ENCODE measurements around the gene MRPS23. TPM values are rescaled to one million over a fixed set of nuclear protein-coding genes. Genes with fewer than 3 reads are reported as not detected.

The MRPS23 gene
- 10 to 100 TPM; 60.3 to 68.4 (median 63.6) TPM for polyA plus RNA-seq (ENCODE audit: insufficient read length in 3 of 3)

GRCh38 chr17:57849874-57850754 lies at the start of gene MRPS23:
TSS of gene MRPS23 (minus strand) at chr17:57850044. CDS start at chr17:57850010, 34 bp downstream.
- peak; percentile 88 to 97 (median 94) for DNase-seq (ENCODE audit: low read depth in 3 of 3, low spot score in 2 of 3)

- DNase-seq (ENCODE audit: low read depth in 3 of 3, low spot score in 2 of 3) = no peak
Observed at GRCh38 chr17:57899391-57899790, 49.5 kb upstream of the MRPS23 start.

DNA sequence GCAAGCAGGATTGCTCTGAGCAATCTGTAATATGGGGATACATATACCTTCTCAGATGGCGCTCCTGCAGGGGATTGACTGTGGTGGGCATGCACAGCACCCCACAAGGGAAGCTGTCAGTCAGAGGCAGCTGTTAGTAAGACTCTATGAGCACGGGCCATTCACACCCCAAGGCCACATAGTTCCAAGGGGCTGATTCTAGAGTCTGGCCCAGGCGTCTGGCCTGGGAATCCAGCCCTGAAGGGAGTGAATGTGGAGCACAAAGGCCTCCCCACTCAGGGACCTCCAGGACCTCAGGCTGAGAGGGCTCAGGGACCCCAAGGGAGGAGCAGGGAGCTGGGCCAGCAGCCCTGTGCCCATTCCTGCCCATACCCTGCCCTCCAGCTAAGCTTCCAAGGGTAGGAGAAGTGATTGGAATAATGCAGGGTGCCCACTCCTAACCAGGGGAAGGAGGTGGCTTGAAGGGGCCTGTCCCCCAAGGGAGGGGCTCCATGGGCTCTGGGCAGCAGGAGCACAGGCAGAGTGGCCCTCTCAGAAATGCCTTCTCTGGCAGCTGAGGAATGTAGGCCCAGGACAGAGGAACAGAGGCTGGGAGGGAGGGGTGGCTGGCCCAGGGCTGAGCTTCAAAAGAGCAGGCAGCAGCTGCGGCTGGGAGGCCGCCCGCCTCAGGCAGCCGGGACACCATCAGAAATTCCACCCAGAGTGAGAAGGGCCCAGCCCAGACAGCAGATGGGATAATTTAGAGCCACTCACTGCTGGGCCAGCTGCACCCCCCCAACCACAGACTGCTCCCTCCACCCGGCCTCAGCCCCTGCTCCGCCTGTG lies 48.9 kb upstream of the MRPS23 start:
- DNase-seq (ENCODE audit: low read depth in 3 of 3, low spot score in 2 of 3) = no peak

DNA sequence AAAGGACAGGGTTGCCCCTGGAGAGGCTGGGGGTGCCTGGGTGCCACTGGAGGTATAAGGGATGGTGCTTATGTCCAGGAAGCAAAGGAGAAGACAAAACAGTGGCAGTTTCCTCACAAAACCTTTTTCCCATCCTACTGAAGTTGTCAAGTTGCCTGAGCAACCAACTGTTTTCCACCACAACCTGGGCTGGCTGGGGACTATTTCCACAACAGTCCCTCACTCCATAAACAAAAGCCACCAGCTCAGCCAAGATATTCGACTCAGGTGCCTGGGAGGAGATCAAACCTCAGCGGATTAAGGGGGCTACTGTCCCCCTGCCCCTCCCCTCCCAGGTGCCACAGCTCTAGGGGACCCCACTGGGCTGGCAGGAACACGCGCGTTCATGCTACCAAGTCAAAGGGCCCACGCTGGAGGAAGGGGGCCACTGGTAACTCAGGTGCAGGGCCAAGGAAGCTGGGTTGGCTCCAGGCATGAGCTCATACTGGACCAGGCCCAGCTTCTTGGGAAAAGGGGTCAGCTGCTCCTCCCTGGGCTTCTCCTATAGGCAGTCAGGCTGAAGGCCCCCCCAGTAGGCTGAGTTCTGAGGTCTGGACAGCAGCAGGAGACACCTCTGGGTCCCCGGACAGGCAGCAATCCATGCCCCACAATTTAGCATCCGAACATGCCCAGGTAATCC lies 45.7 kb upstream of the MRPS23 start:
- no peak for DNase-seq (ENCODE audit: low read depth in 3 of 3, low spot score in 2 of 3)

GRCh38 chr17:57894848-57895247 lies 45.0 kb upstream of the MRPS23 start:
- no peak for DNase-seq (ENCODE audit: low read depth in 3 of 3, low spot score in 2 of 3)

GRCh38 chr17:57892820-57893595 lies 43.2 kb upstream of the MRPS23 start:
- DNase-seq (ENCODE audit: low read depth in 3 of 3, low spot score in 2 of 3) = peak in 2 of 3 donors; percentile 64 to 66

DNA sequence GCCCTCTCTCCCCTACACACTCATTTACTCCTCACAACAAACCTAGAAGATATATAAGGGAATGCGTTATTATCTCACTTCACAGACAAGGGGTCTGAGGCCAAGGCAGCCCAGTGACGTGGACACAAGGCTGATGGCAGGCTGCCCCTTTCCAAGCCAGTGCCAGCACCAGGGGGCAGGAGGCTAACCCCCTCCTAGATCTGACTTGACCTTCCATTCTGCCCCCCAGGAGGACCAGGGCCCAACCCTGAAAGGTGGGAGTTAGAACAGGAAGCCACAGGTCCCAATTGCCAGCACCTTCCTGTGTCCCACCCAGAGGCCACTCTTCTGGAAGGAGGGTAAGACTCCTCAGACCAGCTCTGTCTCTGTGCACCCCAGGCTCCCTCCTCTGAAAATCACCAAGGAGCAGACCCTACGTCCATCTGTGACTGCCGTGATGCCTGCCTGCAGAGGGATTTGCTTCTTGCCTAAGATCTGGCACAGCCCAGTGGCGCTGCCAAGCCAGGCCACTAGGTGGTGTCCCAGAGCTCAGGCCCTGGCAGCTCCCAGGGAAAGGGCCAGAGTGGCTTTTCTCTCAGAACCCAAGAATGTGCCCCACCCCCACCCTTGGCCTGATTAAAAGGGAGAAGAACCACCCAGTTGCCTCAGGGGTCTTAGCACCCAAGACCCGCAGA lies 42.4 kb upstream of the MRPS23 start:
- peak in 2 of 3 donors; percentile 78 to 84 for DNase-seq (ENCODE audit: low read depth in 3 of 3, low spot score in 2 of 3)

DNA sequence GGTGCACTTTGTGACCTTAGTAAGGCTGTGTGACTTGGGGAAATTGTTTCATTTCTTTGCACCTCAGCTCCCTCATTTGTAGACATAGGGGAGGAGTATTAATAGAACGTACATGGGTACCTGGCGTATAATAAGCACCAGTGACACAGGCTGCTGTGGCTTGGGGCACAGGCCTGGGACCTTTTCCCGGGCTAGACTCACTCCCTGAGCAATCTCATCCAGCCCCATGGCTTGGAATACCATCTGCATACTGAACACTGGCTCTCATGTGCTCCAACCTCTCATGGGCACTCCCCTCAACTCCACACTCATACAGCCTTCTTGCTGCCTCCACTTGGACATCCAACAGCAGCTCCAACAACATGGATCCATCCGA lies 41.0 kb upstream of the MRPS23 start:
- DNase-seq (ENCODE audit: low read depth in 3 of 3, low spot score in 2 of 3) = no peak

GRCh38 chr17:57889892-57890856 lies 40.3 kb upstream of the MRPS23 start:
- no peak for DNase-seq (ENCODE audit: low read depth in 3 of 3, low spot score in 2 of 3)

DNA sequence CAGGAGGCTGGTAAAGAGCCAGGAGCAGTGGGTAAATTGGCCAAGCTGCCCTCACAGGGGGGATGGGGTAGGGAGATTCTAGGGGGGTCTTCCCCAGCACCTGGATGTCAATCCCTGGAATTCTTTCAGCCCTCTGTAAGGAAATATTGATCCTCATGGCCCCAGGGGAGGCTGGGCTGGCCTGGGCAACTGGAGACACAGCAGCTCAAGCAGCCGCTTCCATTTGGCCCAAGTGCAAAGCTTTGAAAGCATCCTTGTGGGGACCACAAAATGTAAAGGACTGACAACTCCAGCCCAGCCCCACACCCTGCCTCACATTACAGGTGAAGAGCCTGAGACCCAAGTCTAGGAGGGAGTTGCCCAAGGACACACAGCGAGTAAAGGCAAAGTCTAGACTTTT lies 39.4 kb upstream of the MRPS23 start:
- DNase-seq (ENCODE audit: low read depth in 3 of 3, low spot score in 2 of 3) = no peak

- no peak for DNase-seq (ENCODE audit: low read depth in 3 of 3, low spot score in 2 of 3)
Observed at GRCh38 chr17:57888311-57889216, 38.7 kb upstream of the MRPS23 start.

GRCh38 chr17:57887161-57887560 lies 37.3 kb upstream of the MRPS23 start:
- no peak for DNase-seq (ENCODE audit: low read depth in 3 of 3, low spot score in 2 of 3)

DNA sequence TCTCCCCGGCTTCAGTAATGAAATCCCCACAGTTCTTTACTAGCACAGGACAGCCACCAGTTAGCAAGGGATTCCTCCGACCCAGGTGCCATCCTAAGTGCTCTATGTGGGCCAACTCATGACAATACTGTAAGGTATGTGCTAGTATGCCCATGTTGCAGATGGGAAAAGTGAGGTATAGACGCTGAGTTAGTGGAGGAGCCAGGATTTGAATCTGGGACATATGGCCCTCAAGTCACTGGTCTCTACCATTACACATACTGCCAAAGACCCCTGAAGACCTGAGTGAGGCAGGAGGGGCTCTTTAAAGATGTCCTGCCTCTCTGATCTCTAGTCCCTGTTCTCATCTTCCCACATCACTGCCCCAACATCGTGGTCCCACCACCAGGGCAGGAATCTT lies 36.2 kb upstream of the MRPS23 start:
- DNase-seq (ENCODE audit: low read depth in 3 of 3, low spot score in 2 of 3) = no peak

DNA sequence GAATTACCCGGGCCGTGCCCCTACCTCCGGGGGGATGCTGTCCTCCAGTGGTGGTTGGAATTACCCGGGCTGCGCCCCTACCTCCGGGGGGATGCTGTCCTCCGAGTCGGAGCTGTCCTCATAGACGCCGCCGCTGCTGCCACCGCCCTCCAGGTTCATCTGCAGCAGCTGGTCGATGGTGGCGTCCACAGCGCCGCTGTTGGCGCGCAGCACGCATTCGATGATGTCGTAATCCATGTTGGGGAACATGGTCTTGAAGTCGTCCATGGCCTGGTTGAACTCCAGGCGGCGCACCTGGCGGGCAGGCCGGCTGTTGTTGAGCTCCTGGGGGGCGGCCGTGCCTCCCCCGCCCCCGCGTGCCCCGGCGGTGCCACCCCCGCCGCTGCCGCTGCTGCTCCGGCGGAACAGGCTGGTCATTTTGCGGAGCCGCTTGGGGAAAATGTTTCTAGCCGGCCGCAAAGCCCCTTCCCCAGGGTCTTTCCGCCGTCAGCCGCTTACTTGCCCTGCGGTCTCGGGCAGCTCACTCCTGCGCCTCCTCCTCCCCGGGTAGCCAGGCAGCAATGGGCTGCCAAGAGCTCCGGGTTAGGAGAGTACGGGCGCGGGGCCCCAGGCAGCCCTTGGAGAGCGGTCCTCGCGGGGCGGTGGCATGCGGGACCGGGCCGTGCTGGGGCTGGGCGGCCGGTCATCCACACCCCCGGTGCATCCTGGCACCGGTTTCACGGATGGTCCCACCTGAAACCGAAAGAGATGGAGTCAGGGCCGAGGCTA lies 35.5 kb upstream of the MRPS23 start:
- no peak for DNase-seq (ENCODE audit: low read depth in 3 of 3, low spot score in 2 of 3)

- no peak for DNase-seq (ENCODE audit: low read depth in 3 of 3, low spot score in 2 of 3)
Observed at GRCh38 chr17:57881783-57882351, 32.0 kb upstream of the MRPS23 start.

- no peak for DNase-seq (ENCODE audit: low read depth in 3 of 3, low spot score in 2 of 3)
Observed at GRCh38 chr17:57881143-57881542, 31.3 kb upstream of the MRPS23 start.

DNA sequence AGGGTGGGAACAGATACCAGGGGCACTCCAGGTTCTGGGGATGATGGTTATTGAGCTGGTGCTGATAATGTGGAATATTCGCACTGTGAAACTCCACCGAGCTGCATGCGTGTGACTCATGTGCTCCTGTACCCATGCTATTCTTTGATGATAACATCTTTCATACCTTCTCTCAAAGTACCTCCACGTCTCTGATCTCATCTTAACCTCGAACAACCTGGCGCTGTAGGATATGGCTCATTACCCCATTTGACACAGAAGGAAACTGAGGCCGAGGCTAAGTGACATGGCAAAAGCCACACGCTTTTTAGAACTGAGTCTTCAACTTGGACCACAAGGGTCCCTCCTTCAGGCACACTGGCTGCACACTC lies 30.2 kb upstream of the MRPS23 start:
- DNase-seq (ENCODE audit: low read depth in 3 of 3, low spot score in 2 of 3) = no peak

Measured in right renal cortex interstitium (tissue), 3 donors.